CD14-positive monocyte (primary cell): ENCODE data around the gene DPP10. TPM values are rescaled to one million over a fixed set of nuclear protein-coding genes. Genes with fewer than 3 reads are reported as not detected.

Experiments
- DNase-seq, 3 donors: peaks; one replicate each; pipeline ENCODE4 v3.0.0-alpha.2; 2011 to 2022
- H2AFZ ChIP-seq: 2 replicates; pipeline ENCODE4 v1.6.0; 2012; ENCODE audit warnings: mild to moderate bottlenecking, low read depth, low read length, inconsistent platforms; ENCODE audit not compliant: insufficient read depth, poor library complexity, severe bottlenecking
- H3K27ac ChIP-seq, 2 donors: 1 replicate in 1 of 2; 2 replicates in 1 of 2; pipeline ENCODE4 v1.5.1; 2012 to 2013; ENCODE audit warnings: low read length in 2 of 2, control low read depth in 1 of 2, inconsistent platforms in 1 of 2, low read depth in 1 of 2, mild to moderate bottlenecking in 1 of 2
- H3K27me3 ChIP-seq, 2 donors: one replicate each; pipeline versions ENCODE4 v1.6.0 to v1.6.1; 2011 to 2013; ENCODE audit warnings: low read length in 2 of 2; ENCODE audit not compliant: control insufficient read depth in 2 of 2, insufficient read depth in 2 of 2
- H3K36me3 ChIP-seq, 2 donors: replicated peaks in 1 of 2; 1 replicate in 1 of 2; 2 replicates in 1 of 2; pipeline versions ENCODE4 v1.5.1 to v1.6.1; 2012 to 2013; ENCODE audit warnings: low read length in 2 of 2, control low read depth in 1 of 2, inconsistent platforms in 1 of 2, mild to moderate bottlenecking in 1 of 2; ENCODE audit not compliant: insufficient read depth in 2 of 2, control insufficient read depth in 1 of 2
- H3K4me1 ChIP-seq, 2 donors: 1 replicate in 1 of 2; 2 replicates in 1 of 2; pipeline versions ENCODE4 v1.5.1 to v1.6.1; 2012 to 2013; ENCODE audit warnings: low read length in 2 of 2, control low read depth in 1 of 2, inconsistent platforms in 1 of 2, mild to moderate bottlenecking in 1 of 2, moderate library complexity in 1 of 2; ENCODE audit not compliant: insufficient read depth in 2 of 2, control insufficient read depth in 1 of 2
- H3K4me2 ChIP-seq: replicated peaks from 2 replicates; pipeline ENCODE3; 2012; ENCODE audit warnings: low read length, moderate library complexity, mild to moderate bottlenecking; ENCODE audit not compliant: poor library complexity, severe bottlenecking; ENCODE audit errors: extremely low read depth
- H3K4me3 ChIP-seq, 3 experiments: fragments of 200-600 bp in 1 of 3; sonication (generic) in 1 of 3; replicated peaks in 1 of 3; 1 replicate in 2 of 3; 2 replicates in 1 of 3; pipeline ENCODE4 v1.5.1; 2011 to 2013; ENCODE audit warnings: low read length in 3 of 3, mild to moderate bottlenecking in 3 of 3, control low read depth in 2 of 3, low read depth in 2 of 3, inconsistent platforms in 1 of 3, moderate library complexity in 1 of 3
- H3K79me2 ChIP-seq: 2 replicates; pipeline ENCODE4 v1.6.0; 2012; ENCODE audit warnings: mild to moderate bottlenecking, control low read depth, inconsistent platforms, low read length, moderate library complexity; ENCODE audit not compliant: insufficient read depth
- H3K9ac ChIP-seq: 2 replicates; pipeline ENCODE4 v1.6.0; 2017; ENCODE audit warnings: low read length, mild to moderate bottlenecking; ENCODE audit not compliant: insufficient read depth, poor library complexity, severe bottlenecking
- H3K9me3 ChIP-seq, 2 donors: replicated peaks in 1 of 2; 1 replicate in 1 of 2; 2 replicates in 1 of 2; pipeline versions ENCODE4 v1.5.1 to v1.6.1; 2012 to 2013; ENCODE audit warnings: low read length in 2 of 2, control low read depth in 1 of 2; ENCODE audit not compliant: control insufficient read depth in 1 of 2, insufficient read depth in 1 of 2
- H4K20me1 ChIP-seq: 2 replicates; pipeline ENCODE4 v1.6.0; 2012; ENCODE audit warnings: mild to moderate bottlenecking, low read length, control low read depth, moderate library complexity; ENCODE audit not compliant: insufficient read depth
- H3K27ac Mint-ChIP-seq, 7 donors: one replicate each; pipeline ENCODE4 v1.8.0; 2020; ENCODE audit warnings: mild to moderate bottlenecking in 7 of 7, mixed read lengths in 7 of 7, moderate library complexity in 6 of 7, inconsistent platforms in 2 of 7
- H3K27me3 Mint-ChIP-seq, 3 donors: one replicate each; pipeline ENCODE4 v1.8.0; 2021 to 2022; ENCODE audit warnings: low read depth in 3 of 3, mild to moderate bottlenecking in 3 of 3, mixed read lengths in 3 of 3, moderate library complexity in 3 of 3, inconsistent platforms in 1 of 3
- H3K36me3 Mint-ChIP-seq, 2 donors: one replicate each; pipeline ENCODE4 v1.8.0; 2020; ENCODE audit warnings: mixed read lengths in 2 of 2, inconsistent platforms in 1 of 2, mild to moderate bottlenecking in 1 of 2
- H3K4me1 Mint-ChIP-seq: one replicate; pipeline ENCODE4 v1.8.0; 2020; ENCODE audit warnings: mild to moderate bottlenecking, mixed read lengths
- H3K4me3 Mint-ChIP-seq, 2 donors: one replicate each; pipeline ENCODE4 v1.8.0; 2020; ENCODE audit warnings: mild to moderate bottlenecking in 2 of 2, mixed read lengths in 2 of 2, moderate library complexity in 1 of 2
- H3K9me3 Mint-ChIP-seq, 7 donors: one replicate each; pipeline ENCODE4 v1.8.0; 2020 to 2022; ENCODE audit warnings: mixed read lengths in 7 of 7, mild to moderate bottlenecking in 6 of 7, moderate library complexity in 6 of 7, inconsistent platforms in 2 of 7
- CTCF ChIP-seq: fragments of 200-600 bp; IDR thresholded peaks from one replicate; pipeline ENCODE4 v1.8.0; 2022; ENCODE audit warnings: antibody characterized with exemption, mild to moderate bottlenecking
- WGBS: methylation state at CpG from one replicate; pipeline ENCODE4 v1.1.5; 2013; ENCODE audit warnings: missing lambda C conversion rate; ENCODE audit not compliant: insufficient coverage; 5-methylcytosine and 5-hydroxymethylcytosine counted together
- intact Hi-C, 2 donors: fragments of 100-400 bp; cut with micrococcal nuclease; formaldehyde crosslinking; loops; one replicate each; pipeline versions ENCODE4 v1.15.0 to v1.15.1; 2023
- polyA plus RNA-seq, 3 donors: library from polyadenylated mRNA; depleted of rRNA in 1 of 3; unstranded in 2 of 3; stranded (reverse) in 1 of 3; fragments of 300-500 nt in 2 of 3; fragments of >200 nt in 1 of 3; fragmentation: Illumina TruSeq in 2 of 3; gene quantifications; 1 replicate in 2 of 3; 2 replicates in 1 of 3; pipeline ENCODE4 v1.2.3, GENCODE V29; 2012 to 2021

The DPP10 gene
- polyA plus RNA-seq, 3 donors = not detected

- Mint-ChIP-seq H3K27me3 (no peaks in the 10 kb centered on the region), H3K27ac (no peak overlapping the region), H3K9me3 (peaks cover 0 to 3% (median 0%) of the 10 kb centered on the region in 7 donors), H3K4me1 (no peaks in the 10 kb centered on the region), H3K36me3 (no peaks in the 10 kb centered on the region), H3K4me3 (no peak overlapping the region)
- Histone ChIP-seq H3K4me3 (no peak overlapping the region), H3K36me3 (no peaks in the 10 kb centered on the region), H3K27me3 (no peaks in the 10 kb centered on the region), H3K79me2 (no peaks in the 10 kb centered on the region), H3K4me1 (no peaks in the 10 kb centered on the region), H3K9ac (no peak overlapping the region), H2AFZ (no peak overlapping the region), H3K27ac (no peak overlapping the region), H3K4me2 (no peak overlapping the region), H4K20me1 (no peaks in the 10 kb centered on the region), H3K9me3 (no peaks in the 10 kb centered on the region)
- DNase-seq = no peak
- intact Hi-C loops = no loop called here
- TF ChIP-seq CTCF = no peak
These were observed 226.0 kb downstream of the DPP10 start for GRCh38 chr2:114668415-114668814.

GRCh38 chr2:114683251-114683650 is 240.8 kb downstream of the DPP10 start:
- Histone ChIP-seq H3K9ac (no peak overlapping the region), H3K4me2 (no peak overlapping the region), H3K4me3 (no peak overlapping the region), H3K27me3 (no peaks in the 10 kb centered on the region), H3K27ac (no peak overlapping the region), H3K4me1 (no peaks in the 10 kb centered on the region), H4K20me1 (no peaks in the 10 kb centered on the region), H3K9me3 (no peaks in the 10 kb centered on the region), H3K79me2 (no peaks in the 10 kb centered on the region), H2AFZ (no peak overlapping the region), H3K36me3 (no peaks in the 10 kb centered on the region)
- H3K36me3 Mint-ChIP-seq = no peaks in the 10 kb centered on the region
- WGBS = 100% methylated on average over 1 of the region's 1 CpG
- peaks cover 0 to 3% (median 0%) of the 10 kb centered on the region in 7 donors for H3K9me3 Mint-ChIP-seq
- no peak overlapping the region for H3K27ac Mint-ChIP-seq
- H3K4me3 Mint-ChIP-seq = no peak overlapping the region
- no peak for DNase-seq
- intact Hi-C loops = no loop called here
- H3K4me1 Mint-ChIP-seq = no peaks in the 10 kb centered on the region
- no peaks in the 10 kb centered on the region for H3K27me3 Mint-ChIP-seq
- TF ChIP-seq CTCF = no peak
